PC-3 (cell line): ENCODE data around the gene IL1RAPL2.

Experiments used
- EZH2 ChIP-seq: fragments of 300-600 bp; sonication (generic); IDR thresholded peaks from one replicate; pipeline ENCODE4 v1.6.1; 2017; ENCODE audit warnings: antibody characterized with exemption, mild to moderate bottlenecking, low read length; ENCODE audit not compliant: unreplicated experiment
- TF ChIP-seq, protein P1 (sequence below): fragments of 300-600 bp; sonication (generic); conservative IDR thresholded peaks from 2 replicates; pipeline ENCODE4 v1.5.1; 2017; ENCODE audit warnings: antibody characterized with exemption, low read depth, mild to moderate bottlenecking, low read length

DNA sequence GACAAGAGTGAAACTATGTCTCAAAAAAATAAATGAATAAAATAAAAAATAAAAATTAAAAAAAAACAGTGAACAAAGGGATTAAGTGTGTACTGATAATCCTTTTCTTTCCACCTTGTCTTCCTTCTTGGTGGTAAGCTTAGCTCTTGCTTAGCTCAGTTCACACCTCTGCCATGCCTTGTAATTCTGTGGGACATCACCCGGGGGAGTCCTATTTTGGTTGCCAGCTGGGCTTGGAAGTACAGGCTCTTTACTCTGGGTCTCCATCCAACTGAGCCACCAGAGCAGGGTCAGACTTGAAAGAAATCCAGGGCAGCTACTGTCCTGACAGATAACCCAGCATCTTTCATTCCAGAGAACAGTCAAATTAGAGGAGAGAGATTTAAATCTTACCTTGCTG is 858.7 kb downstream of the IL1RAPL2 start:
- TF ChIP-seq, protein P1, sequence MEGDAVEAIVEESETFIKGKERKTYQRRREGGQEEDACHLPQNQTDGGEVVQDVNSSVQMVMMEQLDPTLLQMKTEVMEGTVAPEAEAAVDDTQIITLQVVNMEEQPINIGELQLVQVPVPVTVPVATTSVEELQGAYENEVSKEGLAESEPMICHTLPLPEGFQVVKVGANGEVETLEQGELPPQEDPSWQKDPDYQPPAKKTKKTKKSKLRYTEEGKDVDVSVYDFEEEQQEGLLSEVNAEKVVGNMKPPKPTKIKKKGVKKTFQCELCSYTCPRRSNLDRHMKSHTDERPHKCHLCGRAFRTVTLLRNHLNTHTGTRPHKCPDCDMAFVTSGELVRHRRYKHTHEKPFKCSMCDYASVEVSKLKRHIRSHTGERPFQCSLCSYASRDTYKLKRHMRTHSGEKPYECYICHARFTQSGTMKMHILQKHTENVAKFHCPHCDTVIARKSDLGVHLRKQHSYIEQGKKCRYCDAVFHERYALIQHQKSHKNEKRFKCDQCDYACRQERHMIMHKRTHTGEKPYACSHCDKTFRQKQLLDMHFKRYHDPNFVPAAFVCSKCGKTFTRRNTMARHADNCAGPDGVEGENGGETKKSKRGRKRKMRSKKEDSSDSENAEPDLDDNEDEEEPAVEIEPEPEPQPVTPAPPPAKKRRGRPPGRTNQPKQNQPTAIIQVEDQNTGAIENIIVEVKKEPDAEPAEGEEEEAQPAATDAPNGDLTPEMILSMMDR, result no peak
- TF ChIP-seq EZH2, result no peak
